ENCODE results near the gene ATP13A2. TPM values are rescaled to one million over a fixed set of nuclear protein-coding genes. Genes with fewer than 3 reads are reported as not detected.
"Not testable (repeated sequence)": the region's sequence is repeated elsewhere in the genome, so short reads cannot be mapped to it uniquely, and the experiment has no call there.

Gene ATP13A2
- total RNA-seq, 1 donor = 40.2 TPM

GRCh38 chr1:16967095-16967575, 44.6 kb downstream of the ATP13A2 start:
- DNase-seq (ENCODE audit: low read depth) = peak; percentile 85
- no peak for TF ChIP-seq CTCF (IDR thresholded peaks at IDR 0.05; ENCODE audit: insufficient read depth, low read depth, low read length)
- H3K4me3 ChIP-seq (ENCODE audit: low read depth, low read length) = no peak overlapping the region

- H3K4me3 ChIP-seq (ENCODE audit: low read depth, low read length) = no peak overlapping the region
- no peak for TF ChIP-seq CTCF (IDR thresholded peaks at IDR 0.05; ENCODE audit: insufficient read depth, low read depth, low read length)
- DNase-seq (ENCODE audit: low read depth) = no peak
These were observed 45.4 kb downstream of the ATP13A2 start for GRCh38 chr1:16966282-16966681.

- no peak for TF ChIP-seq CTCF (IDR thresholded peaks at IDR 0.05; ENCODE audit: insufficient read depth, low read depth, low read length)
- no peak overlapping the region for H3K4me3 ChIP-seq (ENCODE audit: low read depth, low read length)
- no peak for DNase-seq (ENCODE audit: low read depth)
These were observed 46.2 kb downstream of the ATP13A2 start for GRCh38 chr1:16965486-16966067.

GRCh38 chr1:16964169-16964568, 47.6 kb downstream of the ATP13A2 start:
- H3K4me3 ChIP-seq (ENCODE audit: low read depth, low read length); DNase-seq (ENCODE audit: low read depth): not testable (repeated sequence)

- H3K4me3 ChIP-seq (ENCODE audit: low read depth, low read length) = peak overlapping the region; percentile 33
- no peak for DNase-seq (ENCODE audit: low read depth)
- no peak for TF ChIP-seq CTCF (IDR thresholded peaks at IDR 0.05; ENCODE audit: insufficient read depth, low read depth, low read length)
These were observed 50.2 kb downstream of the ATP13A2 start for GRCh38 chr1:16961297-16962133.

GRCh38 chr1:16960560-16961296, 51.0 kb downstream of the ATP13A2 start:
- peak; percentile 80 for DNase-seq (ENCODE audit: low read depth)
- peak overlapping the region; percentile 37 for H3K4me3 ChIP-seq (ENCODE audit: low read depth, low read length)
- TF ChIP-seq CTCF (IDR thresholded peaks at IDR 0.05; ENCODE audit: insufficient read depth, low read depth, low read length) = peak; percentile 85

GRCh38 chr1:16958475-16958874, 53.3 kb downstream of the ATP13A2 start:
- no peak overlapping the region for H3K4me3 ChIP-seq (ENCODE audit: low read depth, low read length)
- no peak for TF ChIP-seq CTCF (IDR thresholded peaks at IDR 0.05; ENCODE audit: insufficient read depth, low read depth, low read length)
- no peak for DNase-seq (ENCODE audit: low read depth)
